T follicular helper cell (primary cell): ENCODE measurements around the gene LRCH2.

Experiments
- DNase-seq: peaks from one replicate; pipeline ENCODE4 v3.0.0-alpha.2; 2020; ENCODE audit warnings: low read depth

Gene LRCH2

DNA sequence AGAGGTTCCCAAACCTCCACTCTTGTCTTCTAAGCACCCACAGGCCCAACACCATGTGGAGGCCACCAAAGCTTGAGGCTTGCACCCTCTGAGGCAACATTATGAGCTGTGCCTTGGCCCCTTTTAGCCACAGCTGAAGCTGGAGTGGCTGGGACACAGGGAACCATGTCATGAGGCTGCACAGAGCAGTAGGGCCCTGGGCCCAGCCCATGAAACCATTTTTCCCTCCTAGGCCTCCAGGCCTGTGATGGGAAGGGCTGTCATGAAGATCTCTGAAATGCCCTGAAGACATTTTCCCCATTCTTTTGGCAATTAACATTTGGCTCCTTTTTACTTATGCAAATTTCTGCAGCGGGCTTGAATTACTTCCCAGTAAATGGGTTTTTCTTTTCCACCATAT lies 29.9 kb downstream of the LRCH2 start:
- no peak for DNase-seq

DNA sequence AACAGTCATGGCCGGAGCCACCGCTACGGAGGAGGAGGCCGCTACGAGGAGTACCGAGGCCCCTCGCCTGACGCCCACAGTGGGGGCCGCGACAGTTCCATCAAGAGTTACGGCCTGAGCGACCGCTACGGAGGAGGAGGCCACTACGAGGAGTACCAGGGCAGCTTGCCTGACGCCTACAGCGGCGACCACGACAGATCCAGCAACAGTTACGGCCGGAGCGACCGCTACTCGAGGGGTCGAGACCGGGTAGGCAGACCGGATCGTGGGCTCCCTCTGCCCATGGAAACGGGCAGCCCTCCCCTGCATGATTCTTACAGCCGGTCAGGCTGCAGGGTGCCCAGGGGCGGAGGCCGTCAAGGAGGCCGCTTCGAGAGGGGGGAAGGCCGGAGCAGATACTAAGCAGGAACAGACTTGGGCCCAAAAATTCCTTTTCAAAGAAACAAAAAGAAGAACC lies 41.6 kb downstream of the LRCH2 start:
- no peak for DNase-seq

DNA sequence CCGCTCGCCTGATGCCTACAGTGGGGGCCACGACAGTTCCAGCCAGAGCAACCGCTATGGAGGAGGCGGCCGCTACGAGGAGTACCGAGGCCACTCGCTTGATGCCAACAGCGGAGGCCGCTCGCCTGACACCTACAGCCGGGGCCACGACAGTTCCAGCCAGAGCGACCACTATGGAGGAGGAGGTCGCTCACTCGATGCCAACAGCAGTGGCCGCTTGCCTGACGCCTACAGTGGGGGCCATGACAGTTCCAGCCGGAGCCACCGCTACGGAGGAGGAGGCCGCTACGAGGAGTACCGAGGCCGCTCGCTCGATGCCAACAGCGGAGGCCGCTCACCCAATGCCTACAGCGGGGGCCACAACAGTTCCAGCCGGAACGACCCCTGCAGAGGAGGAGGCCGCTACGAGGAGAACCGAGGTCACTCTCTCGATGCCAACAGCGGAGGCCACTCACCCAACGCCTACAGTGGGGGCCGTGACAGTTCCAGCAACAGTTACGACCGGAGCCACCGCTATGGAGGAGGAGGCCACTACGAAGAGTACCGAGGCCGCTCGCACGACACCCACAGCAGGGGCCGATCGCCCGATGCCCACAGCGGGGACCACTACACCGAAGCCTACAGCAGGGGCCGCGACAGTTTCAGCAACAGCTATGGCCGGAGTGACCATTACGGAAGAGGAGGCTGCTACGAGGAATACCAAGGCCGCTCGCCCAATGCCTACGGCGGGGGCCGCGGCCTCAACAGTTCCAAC lies 42.2 kb downstream of the LRCH2 start:
- no peak for DNase-seq

DNA sequence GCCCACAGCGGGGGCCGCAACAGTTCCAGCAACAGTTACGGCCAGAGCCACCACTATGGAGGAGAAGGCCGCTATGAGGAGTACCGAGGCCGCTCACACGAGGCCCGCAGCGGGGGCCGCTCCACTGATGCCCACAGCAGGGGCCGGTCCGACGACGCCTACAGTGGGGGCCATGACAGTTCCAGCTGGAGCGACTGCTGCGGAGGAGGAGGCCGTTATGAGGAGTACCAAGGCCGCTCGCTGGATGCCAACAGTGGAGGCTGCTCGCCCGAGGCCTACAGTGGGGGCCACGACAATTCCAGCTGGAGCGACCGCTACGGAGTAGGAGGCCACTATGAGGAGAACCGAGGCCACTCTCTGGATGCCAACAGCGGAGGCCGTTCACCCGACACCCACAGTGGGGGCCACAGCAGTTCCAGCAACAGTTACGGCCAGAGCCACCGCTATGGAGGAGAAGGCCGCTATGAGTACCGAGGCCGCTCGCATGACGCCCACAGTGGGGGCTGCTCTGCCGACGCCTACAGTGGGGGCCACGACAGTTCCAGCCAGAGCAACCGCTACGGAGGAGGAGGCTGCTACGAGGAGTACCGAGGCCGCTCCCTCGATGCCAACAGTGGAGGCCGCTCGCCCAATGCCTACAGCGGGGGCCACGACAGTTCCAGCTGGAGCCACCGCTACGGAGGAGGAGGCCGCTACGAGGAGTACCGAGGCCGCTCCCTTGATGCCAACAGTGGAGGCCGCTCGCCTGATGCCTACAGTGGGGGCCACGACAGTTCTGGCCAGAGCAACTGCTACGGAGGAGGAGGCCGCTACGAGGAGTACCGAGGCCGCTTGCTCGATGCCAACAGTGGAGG lies 43.0 kb downstream of the LRCH2 start:
- DNase-seq, result no peak

DNA sequence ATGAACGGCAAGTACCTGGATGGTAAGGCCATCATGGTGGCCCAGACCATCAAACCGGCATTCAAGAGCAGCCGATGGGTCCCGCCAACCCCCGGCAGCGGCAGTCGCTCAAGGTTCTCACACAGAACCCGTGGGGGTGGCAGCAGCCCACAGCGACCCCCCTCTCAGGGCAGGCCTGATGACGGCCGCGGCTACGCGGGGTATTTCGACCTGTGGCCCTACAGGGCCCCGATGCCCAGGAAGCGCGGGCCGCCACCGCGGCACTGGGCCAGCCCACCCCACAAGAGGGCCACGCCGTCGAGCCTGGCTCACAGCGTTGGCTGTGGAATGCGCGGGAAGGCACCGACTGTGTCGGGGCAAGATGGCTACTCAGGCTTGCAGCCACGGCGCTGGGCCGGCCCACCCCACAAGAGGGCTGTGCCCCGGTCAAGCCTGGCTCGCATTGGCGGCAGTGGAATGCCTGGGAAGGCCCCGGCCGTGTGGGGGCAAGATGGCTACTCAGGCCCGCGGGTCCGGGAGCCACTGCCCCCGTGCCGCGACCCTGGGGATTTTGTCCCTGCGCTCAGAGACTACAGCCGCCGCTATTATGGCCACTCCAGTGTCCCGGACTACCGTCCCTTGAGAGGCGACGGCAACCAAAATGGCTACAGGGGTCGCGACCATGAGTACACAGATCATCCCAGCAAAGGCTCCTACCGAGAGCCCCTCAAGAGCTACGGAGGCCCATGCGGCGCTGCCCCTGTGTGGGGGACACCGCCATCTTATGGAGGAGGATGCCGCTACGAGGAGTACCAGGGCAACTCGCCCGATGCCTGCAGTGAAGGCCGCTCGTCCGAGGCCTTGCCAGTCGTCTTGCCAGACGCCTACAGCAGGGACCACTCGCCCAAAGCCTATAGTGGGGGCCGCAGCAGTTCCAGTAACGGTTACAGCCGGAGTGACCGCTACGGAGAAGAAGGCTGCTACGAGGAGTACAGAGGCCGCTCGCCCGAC lies 44.0 kb downstream of the LRCH2 start:
- no peak for DNase-seq

DNA sequence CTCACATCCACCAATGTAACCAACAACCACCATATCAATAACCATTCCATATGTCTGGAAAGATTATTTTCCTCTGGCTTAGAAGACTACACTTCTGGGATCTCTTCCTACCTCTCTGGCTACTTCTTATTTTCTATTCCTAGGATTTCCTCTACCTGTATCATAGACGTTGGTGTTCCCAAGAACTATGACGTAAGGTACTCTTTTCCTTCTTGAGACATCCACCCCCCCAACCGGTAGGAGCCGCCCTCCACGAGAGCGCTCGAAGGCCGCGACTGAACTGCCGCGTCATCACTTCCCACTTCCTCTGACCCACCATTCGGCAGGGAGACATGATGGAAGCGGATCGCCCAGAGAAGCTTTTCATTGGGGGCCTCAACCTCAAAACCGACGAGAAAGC lies 44.8 kb downstream of the LRCH2 start, which contains the start of gene RBMXL3:
Gene RBMXL3 (plus strand): TSS at position 301 of the 400 bp plus-strand sequence. CDS start 32 bp downstream, at position 333.
- DNase-seq, result no peak

DNA sequence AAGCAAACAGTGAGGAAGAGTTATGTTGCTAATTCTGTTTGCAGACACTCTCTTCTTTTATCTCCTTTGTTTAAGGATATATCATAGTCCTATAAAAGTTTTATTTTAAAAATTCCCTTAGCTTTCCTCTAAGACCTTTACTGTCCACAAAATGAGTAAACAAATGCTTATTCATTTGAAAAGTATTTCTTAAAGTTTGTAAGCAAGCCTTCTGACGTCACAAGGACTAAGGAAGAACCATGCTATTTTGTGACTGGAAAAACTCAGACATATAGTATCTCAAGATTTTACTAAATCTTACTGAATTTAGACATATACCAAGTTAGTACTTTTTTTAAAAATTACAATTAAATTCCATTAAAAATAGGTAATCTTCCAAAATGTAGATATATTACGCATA lies 49.9 kb downstream of the LRCH2 start:
- no peak for DNase-seq

DNA sequence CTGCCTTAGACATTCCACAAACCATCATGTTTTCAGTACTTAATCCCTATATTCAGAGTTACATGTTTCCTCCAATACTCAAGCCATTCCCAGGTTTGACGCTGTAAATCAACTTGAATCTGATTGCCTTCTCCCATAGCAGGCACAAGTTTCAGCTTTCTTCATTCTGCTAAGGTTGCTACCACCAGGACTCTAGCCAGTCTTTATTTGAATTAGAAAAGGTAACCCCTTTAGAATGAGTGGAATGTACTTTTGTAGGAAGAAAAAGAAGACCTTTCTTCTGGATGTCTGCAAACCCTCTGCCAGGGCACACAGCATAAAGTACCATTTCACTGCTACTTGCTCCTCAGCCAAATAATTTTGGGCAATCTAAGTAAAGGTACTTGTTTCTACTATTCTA lies 55.4 kb downstream of the LRCH2 start:
- DNase-seq, result no peak

DNA sequence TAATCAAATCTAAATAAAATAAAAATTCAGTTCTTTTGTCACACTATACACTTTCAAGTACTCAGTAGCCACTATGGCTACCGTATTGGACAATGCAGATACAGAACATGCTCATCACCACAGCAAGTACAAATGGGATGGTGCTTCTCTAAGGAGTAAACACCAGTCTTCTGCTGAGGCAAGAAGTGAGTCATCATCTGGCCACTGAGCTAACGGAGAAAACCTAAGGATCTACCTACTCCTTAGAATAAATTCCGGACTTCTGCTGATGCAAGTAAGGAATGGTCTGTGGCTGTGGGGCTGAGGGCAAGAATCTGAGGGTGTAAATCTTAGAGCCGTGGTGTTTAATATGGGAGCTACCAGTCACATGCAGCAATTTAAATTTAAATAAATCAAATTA lies 56.0 kb downstream of the LRCH2 start:
- DNase-seq, result no peak

DNA sequence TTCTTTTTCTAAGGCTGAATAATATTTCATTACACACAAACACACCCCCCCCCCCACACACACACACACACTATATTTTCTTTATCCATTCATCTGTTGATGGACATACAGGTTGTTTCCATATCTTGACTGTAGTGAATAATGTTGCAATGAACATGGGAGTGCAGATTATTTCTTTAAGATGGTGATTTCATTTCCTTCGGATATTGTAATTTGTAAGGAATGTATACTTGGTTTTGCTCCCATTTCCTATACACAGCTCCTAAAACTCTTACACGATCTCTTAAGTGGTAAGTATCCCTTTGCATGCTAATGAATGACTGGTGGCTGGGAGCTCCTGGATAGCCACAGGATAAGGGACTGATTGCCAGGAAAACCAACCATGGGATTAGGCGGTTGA lies 59.3 kb downstream of the LRCH2 start:
- no peak for DNase-seq

DNA sequence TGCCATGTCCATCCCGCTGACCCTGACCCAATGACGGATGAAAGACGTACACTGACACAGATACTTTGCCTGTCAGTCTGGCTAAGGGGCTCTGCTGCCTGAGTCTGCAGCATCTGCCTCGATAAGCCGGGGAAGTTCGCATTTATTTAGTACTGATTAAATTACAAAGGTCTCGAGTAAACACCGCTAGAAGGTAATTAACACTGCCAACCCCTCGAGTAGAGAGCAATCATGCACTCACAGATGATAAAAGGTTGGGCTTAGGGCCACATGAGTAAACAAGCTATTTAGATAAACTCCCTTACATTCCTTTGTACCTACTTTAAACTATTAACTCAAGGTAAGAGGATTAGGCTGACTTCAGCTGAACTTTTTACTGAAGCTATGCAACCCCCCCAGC lies 60.7 kb downstream of the LRCH2 start:
- DNase-seq, result no peak

DNA sequence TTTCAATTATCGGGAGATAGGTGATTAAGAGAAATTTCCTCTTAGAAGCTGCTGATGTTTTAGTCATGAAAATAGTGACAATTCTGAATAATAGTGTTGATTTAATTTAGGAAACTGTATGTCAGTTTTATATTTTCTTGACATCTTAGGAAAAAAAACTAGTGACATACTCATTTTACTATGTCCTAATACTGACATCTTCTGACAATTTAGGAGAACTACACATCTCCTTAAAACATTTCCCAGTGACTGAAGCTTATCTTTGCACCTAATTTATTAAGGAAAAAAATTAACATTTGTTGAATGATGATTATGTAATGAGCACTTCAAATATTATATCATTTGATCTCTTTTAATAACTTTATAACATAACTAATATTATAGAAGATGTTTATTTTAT lies 86.7 kb downstream of the LRCH2 start:
- no peak for DNase-seq

DNA sequence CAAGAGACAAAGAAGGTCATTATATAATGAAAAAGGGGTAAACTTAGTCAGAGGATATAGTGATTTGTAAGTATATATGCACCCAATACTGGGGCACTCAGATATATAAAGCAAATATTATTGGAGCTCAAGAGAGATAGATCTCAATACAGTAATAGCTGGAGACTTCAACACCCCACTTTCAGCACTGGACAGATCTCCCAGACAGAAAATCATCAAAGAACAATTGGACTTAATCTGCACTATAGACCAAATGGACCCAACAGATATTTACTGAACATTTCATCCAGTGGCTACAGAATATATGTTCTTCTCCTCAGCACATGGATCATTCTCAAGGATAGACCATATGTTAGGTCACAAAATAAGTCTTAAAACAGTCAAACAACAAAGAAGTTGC lies 91.8 kb downstream of the LRCH2 start:
- no peak for DNase-seq

DNA sequence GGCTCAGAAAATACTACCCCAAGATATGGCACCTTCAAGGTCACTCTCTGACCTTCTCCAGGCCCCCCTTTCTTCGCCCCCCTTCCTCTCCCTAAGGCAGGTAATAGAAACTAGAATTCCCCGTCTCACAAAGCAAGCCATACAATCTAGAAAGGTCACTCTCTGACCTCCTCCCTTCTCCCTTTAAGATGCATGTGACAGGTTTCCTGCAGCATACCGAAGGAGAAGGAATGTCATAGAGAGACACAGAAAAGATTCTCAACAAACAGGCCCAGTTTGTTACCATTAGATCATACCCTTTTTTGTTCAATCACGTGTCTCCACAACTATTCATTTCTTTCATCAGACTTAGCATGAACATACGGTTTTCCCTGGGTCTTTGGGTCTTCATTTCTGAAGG lies 95.9 kb downstream of the LRCH2 start:
- DNase-seq, result no peak

DNA sequence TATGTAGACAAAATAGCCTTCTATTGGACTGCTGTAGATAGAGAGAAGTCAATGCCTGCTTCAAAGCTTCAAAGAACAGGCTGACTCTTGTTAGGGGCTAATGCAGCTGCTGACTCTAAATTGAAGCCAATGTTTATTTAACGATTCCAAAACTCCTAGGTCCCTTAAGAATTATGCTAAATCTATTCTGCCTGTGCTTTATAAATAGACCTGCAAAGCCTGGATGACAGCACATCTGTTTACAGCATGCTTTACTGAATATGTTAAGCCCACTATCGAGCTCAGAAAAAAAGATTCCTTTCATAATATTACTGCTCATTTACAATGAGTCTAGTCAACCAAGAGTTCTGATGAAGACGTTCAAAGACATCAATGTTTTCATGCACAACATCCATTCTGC lies 99.5 kb downstream of the LRCH2 start:
- no peak for DNase-seq

DNA sequence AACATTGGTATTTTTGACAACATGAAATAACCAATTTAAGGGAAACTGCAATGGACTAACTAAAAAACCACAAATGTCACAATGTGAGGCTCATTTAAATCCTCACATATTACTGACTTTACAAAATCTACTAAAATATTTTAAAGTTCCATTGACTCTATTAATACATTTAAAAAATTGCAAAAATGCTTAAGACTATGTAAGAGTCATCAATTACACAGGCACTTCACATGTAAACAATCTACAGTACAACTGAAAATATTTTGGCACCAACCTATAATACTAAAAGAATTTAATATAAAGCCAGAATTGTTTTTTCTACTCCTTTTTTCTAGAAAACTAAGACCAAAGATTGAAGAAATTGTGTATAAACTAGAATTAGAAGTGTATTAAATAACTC lies 121.5 kb downstream of the LRCH2 start:
- no peak for DNase-seq

DNA sequence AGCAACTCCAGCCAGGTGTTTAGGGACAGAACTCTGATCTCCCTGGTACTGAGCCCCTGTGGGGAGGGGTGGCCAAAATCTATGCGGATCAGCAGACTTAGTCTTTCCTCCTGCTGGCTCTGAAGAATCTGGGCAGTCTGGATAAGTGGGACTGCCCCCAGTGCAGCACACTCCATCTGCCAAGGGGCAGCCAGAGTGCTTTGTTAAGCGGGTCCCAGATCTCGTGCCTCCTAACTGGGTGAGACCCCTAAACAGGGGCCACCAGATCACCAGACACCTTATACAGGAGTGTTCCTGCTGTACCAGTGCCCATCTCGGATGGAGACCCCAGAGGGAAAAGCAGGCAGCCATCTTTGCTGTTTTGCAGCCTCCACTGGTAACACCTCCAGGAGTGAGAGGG lies 135.0 kb downstream of the LRCH2 start:
- no peak for DNase-seq

DNA sequence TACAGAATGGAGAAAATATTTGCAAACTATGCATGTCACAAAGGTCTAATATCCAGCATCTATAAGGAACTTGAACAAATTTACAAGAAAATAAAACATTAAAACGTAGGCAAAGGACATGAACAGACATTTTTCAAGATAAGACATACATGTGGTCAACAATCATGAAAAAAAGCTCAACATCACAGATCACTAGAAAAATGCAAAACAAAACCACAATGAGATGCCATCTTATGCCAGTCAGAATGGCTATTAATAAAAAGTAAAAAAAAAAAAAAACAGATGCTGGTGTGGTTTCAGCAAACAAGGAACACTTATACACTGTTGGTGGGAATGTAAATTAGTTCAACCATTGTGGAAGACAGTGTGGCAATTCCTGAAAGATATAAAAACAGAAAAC lies 140.7 kb downstream of the LRCH2 start:
- DNase-seq, result no peak

DNA sequence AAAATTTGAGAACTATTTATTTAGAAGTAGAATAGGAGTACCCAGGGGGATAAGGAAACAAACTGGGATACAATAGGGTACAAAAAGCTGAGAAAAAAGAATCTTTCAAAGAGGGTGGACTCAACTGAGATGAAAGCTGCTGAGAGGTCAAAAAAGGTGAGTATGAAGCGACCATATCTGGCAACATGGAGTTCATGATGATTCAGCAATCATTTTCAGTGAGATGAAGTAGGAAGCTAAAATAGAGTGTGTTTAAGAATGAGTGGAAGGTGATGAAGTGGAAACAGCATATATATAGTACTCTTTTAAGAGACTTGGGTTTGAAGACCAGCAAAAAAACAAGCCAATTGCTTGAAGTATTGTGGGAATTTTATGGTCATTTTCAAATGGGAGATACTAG lies 144.5 kb downstream of the LRCH2 start:
- no peak for DNase-seq

DNA sequence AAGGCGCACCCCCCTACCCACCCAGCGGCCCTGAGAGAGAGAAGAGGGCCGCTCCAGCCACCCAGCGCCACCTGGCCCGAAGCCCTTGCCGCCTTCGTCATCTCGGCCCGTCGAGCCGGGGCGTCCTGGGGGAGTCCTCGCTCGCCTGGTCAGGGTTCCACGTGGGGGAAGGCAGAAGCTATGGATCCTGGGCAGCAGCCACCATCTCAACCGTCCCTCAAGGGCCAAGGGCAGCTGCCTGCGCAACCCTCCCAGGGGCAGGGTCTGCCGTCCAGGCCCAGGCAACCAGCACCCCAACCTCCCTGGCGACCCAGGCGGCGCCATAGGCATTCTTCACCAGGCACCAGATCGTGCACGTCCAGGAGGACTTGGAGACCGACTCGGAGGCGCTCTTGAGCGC lies 165.0 kb downstream of the LRCH2 start:
- DNase-seq, result no peak

DNA sequence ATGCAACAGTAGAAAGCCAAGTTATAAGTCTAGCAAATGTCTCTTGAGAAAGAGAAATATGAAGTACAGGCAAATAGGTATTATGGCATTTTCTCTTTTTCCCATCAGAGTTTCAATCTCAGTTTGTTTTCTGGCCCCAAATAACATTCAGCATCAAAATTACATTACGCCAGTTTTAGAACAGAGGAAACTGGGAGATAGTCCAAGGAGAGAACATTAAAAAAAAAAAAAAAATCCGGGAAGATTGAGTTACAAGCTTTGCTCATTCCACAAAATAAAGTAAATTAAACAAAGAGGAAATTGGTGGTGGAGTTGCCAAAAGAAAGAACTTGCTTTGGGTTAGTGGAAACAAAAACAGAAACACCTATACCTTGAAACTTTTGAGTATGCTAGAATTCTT lies 166.1 kb downstream of the LRCH2 start:
- no peak for DNase-seq

DNA sequence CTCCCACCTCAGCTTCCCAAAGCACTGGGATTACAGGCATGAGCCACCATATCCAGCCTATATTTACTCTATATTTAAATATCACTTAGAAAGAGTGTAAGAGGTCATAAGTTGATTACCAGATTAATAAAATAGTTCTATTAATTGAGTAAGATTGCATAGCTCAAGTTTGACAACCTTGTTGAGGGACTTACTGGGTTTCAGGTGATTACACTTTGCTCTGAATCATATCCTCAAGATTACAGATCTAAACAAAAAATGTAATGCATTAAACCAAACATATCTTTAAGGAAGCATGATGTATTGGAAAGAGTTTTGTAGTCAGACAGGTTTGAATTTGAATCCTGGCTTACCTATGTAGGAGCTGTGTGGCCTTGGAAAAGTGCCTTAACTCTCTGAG lies 168.6 kb downstream of the LRCH2 start:
- no peak for DNase-seq
